H1 (cell line): ENCODE results near the gene RNF32. TPM values are rescaled to one million over a fixed set of nuclear protein-coding genes. Genes with fewer than 3 reads are reported as not detected.

ENCODE experiments used
- CTCF ChIA-PET: fragments of 300-600 bp; sonication (Branson Sonifier 250); formaldehyde crosslinking; loops from one replicate; lab custom pipeline; 2021; ENCODE audit not compliant: partially characterized antibody; lab: Charles Lee
- POLR2A ChIA-PET: fragments of 300-600 bp; sonication (Branson Sonifier 250); formaldehyde crosslinking; loops from one replicate; lab custom pipeline; 2021; ENCODE audit warnings: inconsistent platforms; ENCODE audit not compliant: partially characterized antibody; lab: Charles Lee
- DNase-seq, 2 experiments: peaks; one replicate each; pipeline versions ENCODE4 v3.0.0 to v3.0.0-alpha.2; 2010 to 2022; ENCODE audit warnings: low spot score in 2 of 2, low read depth in 1 of 2, mixed read lengths in 1 of 2
- FAIRE-seq: peaks from 2 replicates; lab custom pipeline; 2011; peaks lifted over from hg19 to GRCh38; lab: Jason Lieb, UNC
- H2AFZ ChIP-seq: 2 replicates; pipeline ENCODE4 v1.8.1; 2012; ENCODE audit warnings: low read length, inconsistent platforms
- H2AK5ac ChIP-seq: 2 replicates; pipeline ENCODE4 v1.6.1; 2013; ENCODE audit warnings: low read depth, low read length
- H2BK120ac ChIP-seq: replicated peaks from 2 replicates; pipeline ENCODE3; 2013; ENCODE audit warnings: low read depth, low read length, inconsistent platforms
- H2BK12ac ChIP-seq: 2 replicates; pipeline ENCODE4 v1.6.1; 2013; ENCODE audit warnings: low read depth, low read length
- H2BK15ac ChIP-seq: 2 replicates; pipeline ENCODE4 v1.6.1; 2013; ENCODE audit warnings: low read length
- H2BK20ac ChIP-seq: 2 replicates; pipeline ENCODE4 v1.6.1; 2013; ENCODE audit warnings: low read length
- H2BK5ac ChIP-seq: 2 replicates; pipeline ENCODE4 v1.6.1; 2013; ENCODE audit warnings: low read depth, low read length
- H3K14ac ChIP-seq: 2 replicates; pipeline ENCODE4 v1.6.1; 2013; ENCODE audit warnings: inconsistent platforms; ENCODE audit not compliant: insufficient read length
- H3K18ac ChIP-seq: 2 replicates; pipeline ENCODE4 v1.6.1; 2013; ENCODE audit warnings: low read length; ENCODE audit errors: extremely low read depth
- H3K23ac ChIP-seq: 2 replicates; pipeline ENCODE4 v1.6.1; 2013; ENCODE audit warnings: inconsistent platforms; ENCODE audit not compliant: insufficient read length
- H3K23me2 ChIP-seq: 2 replicates; pipeline ENCODE4 v1.6.1; 2013; ENCODE audit warnings: low read depth, low read length
- H3K27ac ChIP-seq: 2 replicates; pipeline ENCODE4 v1.6.1; 2011; ENCODE audit warnings: low read depth, low read length, inconsistent platforms
- H3K27me3 ChIP-seq, 4 experiments: replicated peaks in 1 of 4; 1 replicate in 1 of 4; 2 replicates in 3 of 4; pipeline versions ENCODE4 v1.6.1 to v1.8.1; 2011 to 2013; ENCODE audit warnings: low read length in 3 of 4, mild to moderate bottlenecking in 3 of 4, inconsistent platforms in 2 of 4, mixed read lengths in 2 of 4, moderate library complexity in 1 of 4; ENCODE audit not compliant: control insufficient read depth in 3 of 4, insufficient read depth in 3 of 4; ENCODE audit errors: extremely low read depth in 1 of 4
- H3K36me3 ChIP-seq, 4 experiments: 2 replicates each; pipeline versions ENCODE4 v1.6.1 to v1.8.1; 2011 to 2013; ENCODE audit warnings: mild to moderate bottlenecking in 4 of 4, low read length in 3 of 4, moderate library complexity in 2 of 4, control low read depth in 1 of 4, inconsistent platforms in 1 of 4; ENCODE audit not compliant: insufficient read depth in 4 of 4, control insufficient read depth in 2 of 4
- H3K4ac ChIP-seq: replicated peaks from 2 replicates; pipeline ENCODE3; 2013; ENCODE audit warnings: low read length, low read depth, mixed read lengths, inconsistent platforms; ENCODE audit not compliant: insufficient read length
- H3K4me1 ChIP-seq, 4 experiments: replicated peaks in 1 of 4; 1 replicate in 1 of 4; 2 replicates in 3 of 4; pipeline versions ENCODE4 v1.6.1 to v1.8.1; 2011 to 2013; ENCODE audit warnings: low read length in 3 of 4, inconsistent platforms in 2 of 4, mixed read lengths in 1 of 4; ENCODE audit not compliant: insufficient read depth in 4 of 4, control insufficient read depth in 3 of 4
- H3K4me2 ChIP-seq, 2 experiments: 2 replicates each; pipeline versions ENCODE4 v1.6.1 to v1.8.1; 2011 to 2013; ENCODE audit warnings: low read depth in 2 of 2, low read length in 2 of 2, control low read depth in 1 of 2, inconsistent platforms in 1 of 2, mild to moderate bottlenecking in 1 of 2; ENCODE audit not compliant: insufficient read depth in 1 of 2
- H3K4me3 ChIP-seq, 4 experiments: fragments of 200-600, 300-600 bp in 1 of 4; sonication (generic), shearing (Covaris generic), sonication (Bioruptor Twin) in 1 of 4; 2 replicates each; pipeline versions ENCODE4 v1.5.1 to v1.8.1; 2011 to 2016; ENCODE audit warnings: low read length in 4 of 4, low read depth in 3 of 4, control low read depth in 2 of 4, inconsistent platforms in 2 of 4, mild to moderate bottlenecking in 2 of 4, mixed read lengths in 1 of 4, moderate library complexity in 1 of 4; ENCODE audit not compliant: insufficient read depth in 2 of 4; ENCODE audit errors: extremely low read depth in 1 of 4
- H3K56ac ChIP-seq: replicated peaks from 2 replicates; pipeline ENCODE3; 2013; ENCODE audit warnings: low read depth, mild to moderate bottlenecking, mixed read lengths, low read length, inconsistent platforms; ENCODE audit not compliant: insufficient read length
- H3K79me1 ChIP-seq: 2 replicates; pipeline ENCODE4 v1.6.1; 2013; ENCODE audit warnings: low read depth, low read length, control low read depth
- H3K79me2 ChIP-seq, 2 experiments: 2 replicates each; pipeline versions ENCODE4 v1.6.1 to v1.8.1; 2012 to 2013; ENCODE audit warnings: low read length in 2 of 2, mild to moderate bottlenecking in 2 of 2, inconsistent platforms in 1 of 2; ENCODE audit not compliant: insufficient read depth in 2 of 2, control insufficient read depth in 1 of 2
- H3K9ac ChIP-seq, 4 experiments: replicated peaks in 1 of 4; 1 replicate in 1 of 4; 2 replicates in 3 of 4; pipeline versions ENCODE4 v1.6.1 to v1.8.1; 2011 to 2013; ENCODE audit warnings: low read depth in 3 of 4, low read length in 3 of 4, control low read depth in 2 of 4, mild to moderate bottlenecking in 2 of 4, moderate library complexity in 2 of 4, inconsistent platforms in 1 of 4; ENCODE audit errors: extremely low read depth in 1 of 4
- H3K9me3 ChIP-seq, 2 experiments: 2 replicates each; pipeline versions ENCODE4 v1.6.1 to v1.8.1; 2012 to 2013; ENCODE audit warnings: mild to moderate bottlenecking in 2 of 2, moderate library complexity in 2 of 2, control low read depth in 1 of 2, inconsistent platforms in 1 of 2, low read depth in 1 of 2, low read length in 1 of 2, mixed read lengths in 1 of 2; ENCODE audit not compliant: insufficient read depth in 2 of 2
- H4K20me1 ChIP-seq, 2 experiments: replicated peaks in 1 of 2; 2 replicates each; pipeline versions ENCODE3 to v1.8.1; 2011 to 2013; ENCODE audit warnings: inconsistent platforms in 2 of 2, low read length in 2 of 2, mild to moderate bottlenecking in 1 of 2; ENCODE audit not compliant: insufficient read depth in 2 of 2, control insufficient read depth in 1 of 2
- H4K5ac ChIP-seq: 2 replicates; pipeline ENCODE4 v1.6.1; 2013; ENCODE audit warnings: low read length, low read depth, mixed read lengths, inconsistent platforms; ENCODE audit not compliant: insufficient read length
- H4K8ac ChIP-seq: 2 replicates; pipeline ENCODE4 v1.8.0; 2013; ENCODE audit warnings: mild to moderate bottlenecking, moderate library complexity, low read length, inconsistent platforms; ENCODE audit not compliant: insufficient read depth; ENCODE audit errors: extremely low read depth
- H4K91ac ChIP-seq: replicated peaks from 2 replicates; pipeline ENCODE3; 2013; ENCODE audit warnings: low read length, mixed read lengths, inconsistent platforms; ENCODE audit not compliant: insufficient read length
- CHD2 ChIP-seq: IDR thresholded peaks from 2 replicates; pipeline ENCODE4 v1.6.1; 2012; ENCODE audit warnings: low read length, improper control_type of control experiment
- WGBS, 2 experiments: shearing (Covaris generic) in 1 of 2; methylation state at CpG; one replicate each; pipeline versions ENCODE4 v1.1.6 to v1.1.7; 2013 to 2015; ENCODE audit warnings: low lambda C conversion rate in 2 of 2, mixed read lengths in 2 of 2, inconsistent platforms in 1 of 2, low coverage in 1 of 2, missing lambda C conversion rate in 1 of 2; ENCODE audit not compliant: insufficient replicate concordance in 2 of 2, insufficient coverage in 1 of 2, insufficient read length in 1 of 2; ENCODE audit errors: extremely low coverage in 1 of 2, missing lambda C conversion rate in 1 of 2; 5-methylcytosine and 5-hydroxymethylcytosine counted together
- polyA plus RNA-seq, 7 experiments: library from polyadenylated mRNA; depleted of rRNA in 3 of 7; stranded (reverse) in 5 of 7; unstranded in 2 of 7; fragments of >200 nt in 5 of 7; fragments of 200-250 nt in 2 of 7; gene quantifications; 1 replicate in 5 of 7; 2 replicates in 1 of 7; 4 replicates in 1 of 7; pipeline versions ENCODE4 v1.2.1 to v1.2.3, GENCODE V29; 2011 to 2013; ENCODE audit warnings: missing spikeins in 2 of 7, mixed read lengths in 2 of 7
- total RNA-seq: library from RNA; stranded (reverse); fragmentation: NEBNext Ultra II Directional; extraction: Animal tissue kit (Norgen Biotek cat#: 25700); gene quantifications from 2 replicates; pipeline ENCODE4 v1.2.1, GENCODE V29; 2021

Gene RNF32
- total and polyA plus RNA-seq, 2 of the 8 experiments (the other 6 are each of a cell fraction or from before 2014, with no cell fraction given) = 0.48 to 1.2 TPM

GRCh38 chr7:156725073-156725472 is 84.5 kb downstream of the RNF32 start:
- no peak overlapping the region for H3K18ac ChIP-seq
- no peak overlapping the region for H2BK5ac ChIP-seq
- no peak overlapping the region for H2AK5ac ChIP-seq
- H4K91ac ChIP-seq = no peak overlapping the region
- 86% methylated on average over 5 of the region's 5 CpGs; no CpG with 5 or more reads in 1 of the 2 experiments for WGBS, 2 experiments
- H3K23me2 ChIP-seq = no peaks in the 10 kb centered on the region
- no peaks in the 10 kb centered on the region for H3K9me3 ChIP-seq
- no peak overlapping the region for H2BK20ac ChIP-seq
- H3K27ac ChIP-seq = no peak overlapping the region
- DNase-seq (no peak), FAIRE-seq (no peak)
- no peak for TF ChIP-seq CHD2
- no peaks in the 10 kb centered on the region for H4K20me1 ChIP-seq
- H3K14ac ChIP-seq = no peak overlapping the region
- H3K79me2 ChIP-seq = no peaks in the 10 kb centered on the region
- ChIA-PET POLR2A (no interaction called here), CTCF (interaction anchor here (0.6 kb wide), 1 partner anchor 95 kb away, joined by 3 read pairs; no protein-coding TSS in a partner anchor)
- H3K9ac ChIP-seq = no peak overlapping the region
- no peak overlapping the region for H3K4ac ChIP-seq
- no peaks in the 10 kb centered on the region for H3K79me1 ChIP-seq
- no peak overlapping the region for H2BK12ac ChIP-seq
- H3K4me1 ChIP-seq = no peaks in the 10 kb centered on the region
- H3K36me3 ChIP-seq = peaks cover 0 to 6% (median 0%) of the 10 kb centered on the region in 4 experiments; a peak in 1 of 8 replicates
- no peak overlapping the region for H2BK15ac ChIP-seq
- H4K8ac ChIP-seq = no peak overlapping the region
- no peak overlapping the region for H2AFZ ChIP-seq
- H3K23ac ChIP-seq = no peak overlapping the region
- H3K56ac ChIP-seq = no peak overlapping the region
- no peak overlapping the region for H2BK120ac ChIP-seq
- H3K4me2 ChIP-seq = no peak overlapping the region
- H3K27me3 ChIP-seq = no peaks in the 10 kb centered on the region
- H3K4me3 ChIP-seq = no peak overlapping the region
- no peak overlapping the region for H4K5ac ChIP-seq
